Measurements from ENCODE around the gene MEAK7. TPM values are rescaled to one million over a fixed set of nuclear protein-coding genes. Genes with fewer than 3 reads are reported as not detected.

Gene MEAK7
- total and polyA plus RNA-seq, 2 of the 4 experiments (the other 2 are of a cell fraction) = 27.4 to 39.0 TPM

DNA sequence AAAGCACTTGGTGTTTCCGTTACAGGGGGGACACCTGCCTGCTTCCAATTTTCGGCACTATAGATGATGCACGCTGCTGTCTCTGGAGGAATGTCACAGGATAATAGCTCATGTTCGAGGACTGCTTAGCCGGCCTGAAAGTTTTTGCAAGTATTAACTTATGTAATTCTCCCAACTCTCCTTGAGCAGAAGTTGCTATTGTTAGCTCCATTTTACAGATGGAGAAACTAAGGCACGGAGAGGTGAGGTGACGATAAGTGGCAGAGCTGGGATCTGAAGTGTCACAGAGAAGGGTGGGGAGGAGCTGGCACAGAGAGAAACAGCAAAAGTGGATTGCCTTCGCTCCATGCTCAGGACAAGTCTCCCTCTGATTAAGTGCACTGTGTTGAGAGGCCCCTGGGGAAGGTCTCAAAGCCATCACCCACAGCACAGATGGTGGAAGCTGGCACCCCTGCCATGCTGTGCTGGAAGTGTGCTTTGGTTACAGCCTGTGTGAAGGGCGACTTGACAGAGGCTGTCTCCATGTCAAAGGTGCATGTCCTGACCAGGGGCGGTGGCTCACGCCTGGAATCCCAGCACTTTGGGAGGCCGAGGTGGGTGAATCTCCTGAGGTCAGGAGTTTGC is 40.8 kb upstream of the MEAK7 start:
- no peak overlapping the region for H3K4me2 ChIP-seq (ENCODE audit: low read depth, low read length)
- no peak for ATAC-seq (ENCODE audit: low read depth)
- BruUV-seq (replicated peaks) = no TSS peak
- H3K4me3 ChIP-seq (ENCODE audit: insufficient read depth, low read depth, low read length) = no peak overlapping the region
- H4K91ac ChIP-seq (ENCODE audit: insufficient read depth, low read depth, low read length) = no peak overlapping the region
- no peaks in the 10 kb centered on the region for H3K9me3 ChIP-seq (ENCODE audit: control insufficient read depth, insufficient read depth, low read length)
- intact Hi-C loops (cut with micrococcal nuclease) (no loop called here), dilution Hi-C loops (cut with HindIII; ENCODE audit: low sequenced_read_pairs, unreplicated experiment) (no loop called here), in situ Hi-C loops (cut with MboI; ENCODE audit: low sequenced_read_pairs) (no loop called here)
- no peak overlapping the region for H2BK5ac ChIP-seq (ENCODE audit: low read depth, low read length, poor library complexity, severe bottlenecking)
- H3K14ac ChIP-seq (replicated peaks; ENCODE audit: low read depth, low read length) = no peak overlapping the region
- no peak overlapping the region for H2BK20ac ChIP-seq (ENCODE audit: low read depth, low read length)
- no peaks in the 10 kb centered on the region for H3K36me3 ChIP-seq (ENCODE audit: control insufficient read depth, insufficient read depth, low read length)
- ChIA-PET POLR2A (ENCODE audit: unreplicated experiment) (no interaction called here), CTCF (no interaction called here)
- no peaks in the 10 kb centered on the region for H4K20me1 ChIP-seq (ENCODE audit: insufficient read depth, low read length)
- no peaks in the 10 kb centered on the region for H3K79me1 ChIP-seq (ENCODE audit: low read depth in 1 of 2, low read length in 2 of 2)
- H3K18ac ChIP-seq (ENCODE audit: low read depth, low read length) = no peak overlapping the region
- 90% methylated on average over 7 of the region's 12 CpGs; no CpG with 5 or more reads in 1 of the 2 experiments for WGBS, 2 experiments (ENCODE audit: extremely low coverage in 2 of 2, insufficient read length in 1 of 2)
- H3K27ac ChIP-seq (ENCODE audit: insufficient read depth, low read length) = no peak overlapping the region
- H4K8ac ChIP-seq (ENCODE audit: low read depth in 2 of 2, low read length in 2 of 2) = no peak overlapping the region
- no peak overlapping the region for H2BK120ac ChIP-seq (ENCODE audit: low read depth, low read length)
- H2AFZ ChIP-seq (replicated peaks; ENCODE audit: low read length, poor library complexity) = no peak overlapping the region
- H2BK15ac ChIP-seq (ENCODE audit: low read depth, low read length) = no peak overlapping the region
- H3K27me3 ChIP-seq (ENCODE audit: control insufficient read depth, insufficient read depth, low read length) = no peaks in the 10 kb centered on the region
- H4K5ac ChIP-seq (ENCODE audit: low read depth, low read length) = no peak overlapping the region
- no peak overlapping the region for H2AK5ac ChIP-seq (ENCODE audit: low read depth, low read length)
- TF ChIP-seq MAZ (IDR thresholded peaks at IDR 0.05; ENCODE audit: borderline replicate concordance, low read depth, low read length) (no peak), CEBPB (IDR thresholded peaks at IDR 0.05; ENCODE audit: low read depth, low read length) (no peak), BHLHE40 (IDR thresholded peaks at IDR 0.05; ENCODE audit: low read depth, low read length) (no peak), CHD1 (IDR thresholded peaks at IDR 0.05; ENCODE audit: low read depth, low read length) (no peak), MXI1 (IDR thresholded peaks at IDR 0.05; ENCODE audit: borderline replicate concordance, low read depth, low read length) (no peak), RAD21 (IDR thresholded peaks at IDR 0.05; ENCODE audit: low read length) (no peak)
- TF ChIP-seq, protein P1, sequence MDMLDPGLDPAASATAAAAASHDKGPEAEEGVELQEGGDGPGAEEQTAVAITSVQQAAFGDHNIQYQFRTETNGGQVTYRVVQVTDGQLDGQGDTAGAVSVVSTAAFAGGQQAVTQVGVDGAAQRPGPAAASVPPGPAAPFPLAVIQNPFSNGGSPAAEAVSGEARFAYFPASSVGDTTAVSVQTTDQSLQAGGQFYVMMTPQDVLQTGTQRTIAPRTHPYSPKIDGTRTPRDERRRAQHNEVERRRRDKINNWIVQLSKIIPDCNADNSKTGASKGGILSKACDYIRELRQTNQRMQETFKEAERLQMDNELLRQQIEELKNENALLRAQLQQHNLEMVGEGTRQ (IDR thresholded peaks at IDR 0.05; ENCODE audit: low read depth, low read length) = no peak
- no peak overlapping the region for H2AK9ac ChIP-seq (replicated peaks; ENCODE audit: low read depth, low read length, poor library complexity)
- H3K4me1 ChIP-seq (ENCODE audit: control insufficient read depth, insufficient read depth, low read length) = peaks cover 2% of the 10 kb centered on the region; the same call in 1 of the 2 replicates
- H3K56ac ChIP-seq (ENCODE audit: extremely low read depth, insufficient read depth, low read length) = no peak overlapping the region
- no peak for DNase-seq
- H3K9me1 ChIP-seq (ENCODE audit: insufficient read depth, low read length) = no peaks in the 10 kb centered on the region; the same call in 1 of the 2 replicates
- no peak overlapping the region for H3K4ac ChIP-seq (ENCODE audit: low read depth, low read length)
- no peak overlapping the region for H3K9ac ChIP-seq (ENCODE audit: low read depth, low read length)
- no peak overlapping the region for H3K23ac ChIP-seq (ENCODE audit: low read depth, low read length)
